GM12892 (cell line): Measurements from ENCODE around the gene ALOX15B.

Experiments
- POLR2A ChIP-seq: IDR thresholded peaks from 2 replicates; pipeline ENCODE4 v1.6.1; 2011; ENCODE audit warnings: low read depth, low read length, control low read depth
- POLR2AphosphoS5 ChIP-seq: IDR thresholded peaks from 2 replicates; pipeline ENCODE4 v1.6.1; 2011; ENCODE audit warnings: low read depth, low read length, control low read depth
- TAF1 ChIP-seq: IDR thresholded peaks from 2 replicates; pipeline ENCODE4 v1.6.1; 2011; ENCODE audit warnings: low read depth, mild to moderate bottlenecking, control low read depth, low read length, borderline replicate concordance

DNA sequence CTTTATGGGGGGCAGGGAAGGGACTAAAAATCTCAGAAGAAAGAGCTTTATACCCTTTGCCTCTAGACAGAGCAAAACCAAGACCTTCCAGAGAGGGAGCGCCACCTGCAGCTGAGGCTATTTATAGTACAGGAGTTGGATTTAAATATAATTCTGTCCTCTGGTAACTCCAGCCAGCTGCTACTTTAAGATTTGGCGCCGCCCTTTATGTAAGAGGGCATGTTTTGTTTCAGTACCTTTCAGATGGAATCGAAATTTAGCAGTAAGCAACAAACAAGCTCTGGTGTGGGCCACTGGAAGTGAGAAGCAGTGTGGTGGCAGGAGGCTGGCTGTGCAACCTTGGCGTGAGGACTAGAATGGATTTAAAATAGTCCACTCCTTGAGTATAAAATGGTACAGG is 41.7 kb upstream of the ALOX15B start:
- TF ChIP-seq POLR2A (no peak), POLR2AphosphoS5 (no peak), TAF1 (no peak)
